K562 (cell line): ENCODE results near the gene PHAX. TPM values are rescaled to one million over a fixed set of nuclear protein-coding genes. Genes with fewer than 3 reads are reported as not detected.

ENCODE experiments used
- ATF4 ChIP-seq: fragments of 450-650 bp; formaldehyde crosslinking; IDR thresholded peaks from 2 replicates; pipeline ENCODE4 v1.4.0; 2022; ENCODE audit warnings: mild to moderate bottlenecking, moderate library complexity
- C11orf30 ChIP-seq: fragments of 450-650 bp; IDR thresholded peaks from 2 replicates; pipeline ENCODE4 v1.6.1; 2016; ENCODE audit warnings: low read depth, mild to moderate bottlenecking
- CBX5 ChIP-seq: IDR thresholded peaks from 2 replicates; pipeline ENCODE4 v1.6.1; 2014; ENCODE audit warnings: low read depth, borderline replicate concordance
- KDM5B ChIP-seq: fragments of 200-600 bp; sonication (generic); IDR thresholded peaks from 2 replicates; pipeline ENCODE4 v1.6.1; 2012; ENCODE audit warnings: low read depth, mild to moderate bottlenecking, moderate library complexity, low read length, control low read depth, inconsistent platforms; ENCODE audit not compliant: insufficient replicate concordance
- NFE2 ChIP-seq: IDR thresholded peaks from 2 replicates; pipeline ENCODE4 v1.6.1; 2014; ENCODE audit warnings: antibody characterized with exemption, low read depth
- NFIX ChIP-seq: fragments of 250-450 bp; sonication (Bioruptor Pico); IDR thresholded peaks from 2 replicates; pipeline ENCODE4 v1.4.0; 2020; ENCODE audit warnings: low read depth, mild to moderate bottlenecking, moderate library complexity
- NR4A1 ChIP-seq, 2 experiments: fragments of 250-450 bp in 1 of 2; fragments of 450-650 bp in 1 of 2; sonication (Bioruptor Pico) in 1 of 2; IDR thresholded peaks; 2 replicates each; pipeline versions ENCODE4 v1.4.0 to v1.6.1; 2016 to 2020; ENCODE audit warnings: mild to moderate bottlenecking in 2 of 2, missing compliant biosample characterization in 1 of 2, missing genetic modification characterization in 1 of 2, moderate library complexity in 1 of 2
- REST ChIP-seq, 2 experiments: fragments of 450-650 bp; formaldehyde crosslinking in 1 of 2; IDR thresholded peaks; 2 replicates each; pipeline versions ENCODE4 v1.4.0 to v1.6.1; 2014 to 2020; ENCODE audit warnings: mild to moderate bottlenecking in 2 of 2, borderline replicate concordance in 1 of 2, low read depth in 1 of 2
- RREB1 ChIP-seq: fragments of 250-450 bp; sonication (Bioruptor Pico); IDR thresholded peaks from 2 replicates; pipeline ENCODE4 v1.4.0; 2020
- SMARCA5 ChIP-seq: fragments of 450-650 bp; IDR thresholded peaks from 2 replicates; pipeline ENCODE4 v1.6.1; 2016
- U2AF2 ChIP-seq: fragments of 200-400 bp; formaldehyde crosslinking; optimal IDR thresholded peaks from 2 replicates; pipeline ENCODE3; 2017; ENCODE audit warnings: low read depth, mild to moderate bottlenecking, low read length
- WHSC1 ChIP-seq: IDR thresholded peaks from one replicate; pipeline ENCODE4 v1.6.1; 2012; ENCODE audit warnings: low read length, control low read depth, inconsistent platforms
- ZNF511 ChIP-seq: sonication (generic); formaldehyde crosslinking; IDR thresholded peaks from 2 replicates; pipeline ENCODE4 v1.8.0; 2022; ENCODE audit warnings: mild to moderate bottlenecking, missing genetic modification reagents
- polyA plus RNA-seq, 8 experiments: library from polyadenylated mRNA; depleted of rRNA in 4 of 8; stranded (reverse) in 5 of 8; unstranded in 3 of 8; fragments of >200 nt; fragmentation: Nextera tagmentation in 2 of 8; fragmentation: Illumina TruSeq in 1 of 8; extraction: Ambion mirVana in 2 of 8; extraction: Trizol in 1 of 8; gene quantifications; 2 replicates each; pipeline versions ENCODE4 v1.2.1 to v1.2.3, GENCODE V29; 2011 to 2014; ENCODE audit warnings: inconsistent platforms in 1 of 8, missing spikeins in 1 of 8
- total RNA-seq, 7 experiments: library from RNA; depleted of rRNA in 6 of 7; stranded (reverse); fragments of >200 nt in 6 of 7; fragmentation: Illumina TruSeq in 2 of 7; extraction: Trizol in 2 of 7; gene quantifications; 2 replicates each; pipeline versions ENCODE4 v1.2.1 to v1.2.3, GENCODE V29; 2011 to 2021; ENCODE audit warnings: low replicate concordance in 1 of 7

Gene PHAX
- total and polyA plus RNA-seq, 9 of the 15 experiments (the other 6 are each of a cell fraction or from before 2014, with no cell fraction given) = 20.2 to 59.8 (median 43.5) TPM

- TF ChIP-seq KDM5B (no peak), ATF4 (CRISPR knock-in tag) (peak; percentile 94), NFE2 (no peak), U2AF2 (no peak), NFIX (CRISPR knock-in tag) (no peak), SMARCA5 (no peak), RREB1 (CRISPR knock-in tag) (no peak), ZNF511 (CRISPR knock-in tag) (no peak), NR4A1 (CRISPR knock-in tag; IDR thresholded peaks at IDR 0.05) (no peak), NR4A1 (tag; IDR thresholded peaks at IDR 0.05) (no peak), C11orf30 (no peak), WHSC1 (no peak), CBX5 (no peak), REST (IDR thresholded peaks at IDR 0.05; ENCODE audit: borderline replicate concordance) (peak; percentile 93), REST (CRISPR knock-in tag; IDR thresholded peaks at IDR 0.05; ENCODE audit: low read depth) (no peak)
Measured at GRCh38 chr5:126676195-126676624, 75.5 kb downstream of the PHAX start (continued).
